ENCODE measurements around the gene MCRIP1. TPM values are rescaled to one million over a fixed set of nuclear protein-coding genes. Genes with fewer than 3 reads are reported as not detected.

The MCRIP1 gene
- total and polyA plus RNA-seq, 2 of the 13 experiments (the other 11 are each of a cell fraction or from before 2014, with no cell fraction given) = 79.7 to 84.9 TPM

- TF ChIP-seq HMG20A (CRISPR knock-in tag; IDR thresholded peaks at IDR 0.05; ENCODE audit: borderline replicate concordance) (no peak), ZBTB42 (CRISPR knock-in tag; IDR thresholded peaks at IDR 0.05) (no peak), GATA4 (IDR thresholded peaks at IDR 0.05; ENCODE audit: borderline replicate concordance, low read depth) (no peak), ZBTB7A (CRISPR knock-in tag; IDR thresholded peaks at IDR 0.05) (peak; percentile 17), HOXD1 (CRISPR knock-in tag; IDR thresholded peaks at IDR 0.05) (no peak), ZNF619 (CRISPR knock-in tag; IDR thresholded peaks at IDR 0.05) (no peak), ZMYM4 (CRISPR knock-in tag; IDR thresholded peaks at IDR 0.05) (no peak), ZNF576 (CRISPR knock-in tag; IDR thresholded peaks at IDR 0.05) (no peak), CENPT (CRISPR knock-in tag; IDR thresholded peaks at IDR 0.05; ENCODE audit: low read depth) (no peak), ZNF235 (CRISPR knock-in tag; IDR thresholded peaks at IDR 0.05; ENCODE audit: borderline replicate concordance) (peak; percentile 74; the same call in 1 of the 2 replicates), ZBTB38 (CRISPR knock-in tag; IDR thresholded peaks at IDR 0.05) (no peak; the same call in 1 of the 2 replicates), HOXA9 (CRISPR knock-in tag; IDR thresholded peaks at IDR 0.05; ENCODE audit: borderline replicate concordance) (no peak), ZNF225 (CRISPR knock-in tag; IDR thresholded peaks at IDR 0.05) (no peak), RBM22 (optimal IDR thresholded peaks at IDR 0.05; ENCODE audit: low read length) (no peak), JUNB (CRISPR knock-in tag; IDR thresholded peaks at IDR 0.05; ENCODE audit: borderline replicate concordance) (no peak), SAFB2 (CRISPR knock-in tag; IDR thresholded peaks at IDR 0.05; ENCODE audit: borderline replicate concordance, low read depth) (no peak), SNAI1 (CRISPR knock-in tag; IDR thresholded peaks at IDR 0.05; ENCODE audit: borderline replicate concordance) (no peak)
- TF ChIP-seq, protein P1, sequence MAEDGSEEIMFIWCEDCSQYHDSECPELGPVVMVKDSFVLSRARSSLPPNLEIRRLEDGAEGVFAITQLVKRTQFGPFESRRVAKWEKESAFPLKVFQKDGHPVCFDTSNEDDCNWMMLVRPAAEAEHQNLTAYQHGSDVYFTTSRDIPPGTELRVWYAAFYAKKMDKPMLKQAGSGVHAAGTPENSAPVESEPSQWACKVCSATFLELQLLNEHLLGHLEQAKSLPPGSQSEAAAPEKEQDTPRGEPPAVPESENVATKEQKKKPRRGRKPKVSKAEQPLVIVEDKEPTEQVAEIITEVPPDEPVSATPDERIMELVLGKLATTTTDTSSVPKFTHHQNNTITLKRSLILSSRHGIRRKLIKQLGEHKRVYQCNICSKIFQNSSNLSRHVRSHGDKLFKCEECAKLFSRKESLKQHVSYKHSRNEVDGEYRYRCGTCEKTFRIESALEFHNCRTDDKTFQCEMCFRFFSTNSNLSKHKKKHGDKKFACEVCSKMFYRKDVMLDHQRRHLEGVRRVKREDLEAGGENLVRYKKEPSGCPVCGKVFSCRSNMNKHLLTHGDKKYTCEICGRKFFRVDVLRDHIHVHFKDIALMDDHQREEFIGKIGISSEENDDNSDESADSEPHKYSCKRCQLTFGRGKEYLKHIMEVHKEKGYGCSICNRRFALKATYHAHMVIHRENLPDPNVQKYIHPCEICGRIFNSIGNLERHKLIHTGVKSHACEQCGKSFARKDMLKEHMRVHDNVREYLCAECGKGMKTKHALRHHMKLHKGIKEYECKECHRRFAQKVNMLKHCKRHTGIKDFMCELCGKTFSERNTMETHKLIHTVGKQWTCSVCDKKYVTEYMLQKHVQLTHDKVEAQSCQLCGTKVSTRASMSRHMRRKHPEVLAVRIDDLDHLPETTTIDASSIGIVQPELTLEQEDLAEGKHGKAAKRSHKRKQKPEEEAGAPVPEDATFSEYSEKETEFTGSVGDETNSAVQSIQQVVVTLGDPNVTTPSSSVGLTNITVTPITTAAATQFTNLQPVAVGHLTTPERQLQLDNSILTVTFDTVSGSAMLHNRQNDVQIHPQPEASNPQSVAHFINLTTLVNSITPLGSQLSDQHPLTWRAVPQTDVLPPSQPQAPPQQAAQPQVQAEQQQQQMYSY (CRISPR knock-in tag; IDR thresholded peaks at IDR 0.05) = no peak
- TF ChIP-seq, protein P2, sequence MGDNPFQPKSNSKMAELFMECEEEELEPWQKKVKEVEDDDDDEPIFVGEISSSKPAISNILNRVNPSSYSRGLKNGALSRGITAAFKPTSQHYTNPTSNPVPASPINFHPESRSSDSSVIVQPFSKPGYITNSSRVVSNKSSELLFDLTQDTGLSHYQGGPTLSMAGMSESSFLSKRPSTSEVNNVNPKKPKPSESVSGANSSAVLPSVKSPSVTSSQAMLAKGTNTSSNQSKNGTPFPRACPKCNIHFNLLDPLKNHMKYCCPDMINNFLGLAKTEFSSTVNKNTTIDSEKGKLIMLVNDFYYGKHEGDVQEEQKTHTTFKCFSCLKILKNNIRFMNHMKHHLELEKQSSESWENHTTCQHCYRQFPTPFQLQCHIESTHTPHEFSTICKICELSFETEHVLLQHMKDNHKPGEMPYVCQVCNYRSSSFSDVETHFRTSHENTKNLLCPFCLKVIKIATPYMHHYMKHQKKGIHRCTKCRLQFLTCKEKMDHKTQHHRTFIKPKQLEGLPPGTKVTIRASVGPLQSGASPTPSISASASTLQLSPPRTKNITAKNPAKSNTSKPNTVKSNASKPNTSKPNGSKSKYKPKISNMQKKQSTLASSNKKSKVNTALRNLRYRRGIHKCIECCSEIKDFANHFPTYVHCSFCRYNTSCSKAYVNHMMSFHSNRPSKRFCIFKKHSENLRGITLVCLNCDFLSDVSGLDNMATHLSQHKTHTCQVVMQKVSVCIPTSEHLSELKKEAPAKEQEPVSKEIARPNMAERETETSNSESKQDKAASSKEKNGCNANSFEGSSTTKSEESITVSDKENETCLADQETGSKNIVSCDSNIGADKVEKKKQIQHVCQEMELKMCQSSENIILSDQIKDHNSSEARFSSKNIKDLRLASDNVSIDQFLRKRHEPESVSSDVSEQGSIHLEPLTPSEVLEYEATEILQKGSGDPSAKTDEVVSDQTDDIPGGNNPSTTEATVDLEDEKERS (CRISPR knock-in tag; IDR thresholded peaks at IDR 0.05) = no peak
- TF ChIP-seq, protein P3, sequence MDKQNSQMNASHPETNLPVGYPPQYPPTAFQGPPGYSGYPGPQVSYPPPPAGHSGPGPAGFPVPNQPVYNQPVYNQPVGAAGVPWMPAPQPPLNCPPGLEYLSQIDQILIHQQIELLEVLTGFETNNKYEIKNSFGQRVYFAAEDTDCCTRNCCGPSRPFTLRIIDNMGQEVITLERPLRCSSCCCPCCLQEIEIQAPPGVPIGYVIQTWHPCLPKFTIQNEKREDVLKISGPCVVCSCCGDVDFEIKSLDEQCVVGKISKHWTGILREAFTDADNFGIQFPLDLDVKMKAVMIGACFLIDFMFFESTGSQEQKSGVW (CRISPR knock-in tag; IDR thresholded peaks at IDR 0.05; ENCODE audit: borderline replicate concordance) = no peak
- TF ChIP-seq, protein P4, sequence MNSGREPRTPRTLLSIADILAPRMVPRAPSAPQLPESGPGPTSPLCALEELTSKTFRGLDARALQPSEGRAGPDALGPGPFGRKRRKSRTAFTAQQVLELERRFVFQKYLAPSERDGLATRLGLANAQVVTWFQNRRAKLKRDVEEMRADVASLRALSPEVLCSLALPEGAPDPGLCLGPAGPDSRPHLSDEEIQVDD (CRISPR knock-in tag; IDR thresholded peaks at IDR 0.05; ENCODE audit: borderline replicate concordance) = no peak
Observed at GRCh38 chr17:81831957-81832607, 1.0 kb downstream of the MCRIP1 start (continued).
